ENCODE measurements around the gene ZNF511.

Gene ZNF511

GRCh38 chr10:133336577-133337369 lies 28.1 kb downstream of the ZNF511 start, which contains the start of gene CALY:
CALY (minus strand) TSS chr10:133336896; CDS start chr10:133328989, 7,907 bp downstream.
- no peak for DNase-seq

GRCh38 chr10:133337370-133337725 lies 28.6 kb downstream of the ZNF511 start:
- DNase-seq = no peak

GRCh38 chr10:133338080-133339071 lies 29.7 kb downstream of the ZNF511 start:
- DNase-seq = no peak

- DNase-seq = no peak
Measured at GRCh38 chr10:133339708-133340380, 31.1 kb downstream of the ZNF511 start.

- no peak for DNase-seq
Measured at GRCh38 chr10:133341983-133342382, 33.3 kb downstream of the ZNF511 start.

GRCh38 chr10:133342942-133343341 lies 34.2 kb downstream of the ZNF511 start:
- no peak for DNase-seq

- no peak for DNase-seq
Measured at GRCh38 chr10:133343558-133343957, 34.8 kb downstream of the ZNF511 start.

GRCh38 chr10:133344236-133344635 lies 35.5 kb downstream of the ZNF511 start:
- no peak for DNase-seq

GRCh38 chr10:133346413-133346812 lies 37.7 kb downstream of the ZNF511 start:
- no peak for DNase-seq

- no peak for DNase-seq
Measured at GRCh38 chr10:133347710-133348517, 39.2 kb downstream of the ZNF511 start.

- no peak for DNase-seq
Measured at GRCh38 chr10:133349160-133349568, 40.5 kb downstream of the ZNF511 start.

- no peak for DNase-seq
Measured at GRCh38 chr10:133349577-133350011, 40.9 kb downstream of the ZNF511 start.

GRCh38 chr10:133350283-133350949 lies 41.7 kb downstream of the ZNF511 start:
- DNase-seq = no peak

GRCh38 chr10:133350950-133351329 lies 42.2 kb downstream of the ZNF511 start:
- no peak for DNase-seq

GRCh38 chr10:133351408-133352318 lies 42.9 kb downstream of the ZNF511 start:
- no peak for DNase-seq

- DNase-seq = no peak
Measured at GRCh38 chr10:133353202-133353959, 44.7 kb downstream of the ZNF511 start.

- DNase-seq = no peak
Measured at GRCh38 chr10:133353988-133354605, 45.4 kb downstream of the ZNF511 start.

GRCh38 chr10:133354672-133355240 lies 46.0 kb downstream of the ZNF511 start:
- DNase-seq = no peak

- DNase-seq = no peak
Measured at GRCh38 chr10:133355266-133355665, 46.6 kb downstream of the ZNF511 start.

Data from amniotic stem cell (primary cell).